HuH-7.5 (cell line): Measurements from ENCODE around the gene ZNF385B.

Source experiments
- DNase-seq: peaks from one replicate; pipeline ENCODE4 v3.0.0; 2011; ENCODE audit warnings: low spot score

ZNF385B gene

GRCh38 chr2:179622635-179623300 lies 238.6 kb downstream of the ZNF385B start:
- DNase-seq = no peak

DNA sequence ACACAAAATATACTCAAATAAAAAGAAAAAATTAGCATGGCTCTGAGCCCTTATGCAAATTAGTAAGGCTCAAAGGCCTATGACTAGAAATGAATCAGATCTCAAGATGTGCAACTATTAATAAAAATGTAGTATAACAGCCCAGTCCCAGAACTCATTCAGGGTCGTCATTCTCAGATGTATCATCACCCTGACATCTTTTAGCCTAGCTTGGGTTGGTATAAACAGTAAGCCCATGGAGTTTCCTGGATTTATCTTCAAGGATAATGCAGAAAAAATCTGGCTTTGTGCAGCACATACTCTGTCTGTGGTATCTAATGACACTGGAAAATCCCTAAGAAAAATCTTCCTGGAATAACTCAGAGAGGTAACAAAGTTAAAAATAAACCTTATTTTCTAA lies 239.3 kb downstream of the ZNF385B start:
- DNase-seq = no peak

GRCh38 chr2:179619947-179620467 lies 241.4 kb downstream of the ZNF385B start:
- no peak for DNase-seq

GRCh38 chr2:179614121-179614520 lies 247.3 kb downstream of the ZNF385B start:
- DNase-seq = no peak

GRCh38 chr2:179613701-179614100 lies 247.7 kb downstream of the ZNF385B start:
- DNase-seq = no peak

- DNase-seq = no peak
These were observed 248.1 kb downstream of the ZNF385B start for GRCh38 chr2:179613299-179613651.

GRCh38 chr2:179612591-179613298 lies 248.7 kb downstream of the ZNF385B start:
- no peak for DNase-seq

- no peak for DNase-seq
These were observed 249.3 kb downstream of the ZNF385B start for GRCh38 chr2:179612108-179612507.

- no peak for DNase-seq
These were observed 255.3 kb downstream of the ZNF385B start for GRCh38 chr2:179606141-179606540.

- no peak for DNase-seq
These were observed 256.1 kb downstream of the ZNF385B start for GRCh38 chr2:179605341-179605740.

DNA sequence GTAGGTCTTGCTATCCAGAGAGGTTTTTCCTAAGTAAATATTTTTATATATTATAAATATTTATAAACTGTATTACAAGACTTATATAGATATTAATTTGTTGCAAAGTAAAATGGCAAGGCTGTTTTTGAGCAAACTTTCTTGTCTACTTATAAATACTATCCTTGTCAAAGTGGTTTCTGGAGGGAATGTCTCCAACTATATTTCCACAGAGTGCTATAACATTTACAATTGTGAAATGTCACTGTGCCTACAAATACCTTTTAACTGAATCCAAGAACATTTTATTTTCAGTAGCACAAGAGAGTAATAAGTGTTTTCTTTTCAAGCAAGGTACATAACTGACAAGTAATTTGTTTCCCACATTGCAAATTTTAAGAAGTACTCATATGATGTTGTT lies 256.8 kb downstream of the ZNF385B start:
- DNase-seq = no peak

- no peak for DNase-seq
These were observed 259.0 kb downstream of the ZNF385B start for GRCh38 chr2:179602452-179602851.

DNA sequence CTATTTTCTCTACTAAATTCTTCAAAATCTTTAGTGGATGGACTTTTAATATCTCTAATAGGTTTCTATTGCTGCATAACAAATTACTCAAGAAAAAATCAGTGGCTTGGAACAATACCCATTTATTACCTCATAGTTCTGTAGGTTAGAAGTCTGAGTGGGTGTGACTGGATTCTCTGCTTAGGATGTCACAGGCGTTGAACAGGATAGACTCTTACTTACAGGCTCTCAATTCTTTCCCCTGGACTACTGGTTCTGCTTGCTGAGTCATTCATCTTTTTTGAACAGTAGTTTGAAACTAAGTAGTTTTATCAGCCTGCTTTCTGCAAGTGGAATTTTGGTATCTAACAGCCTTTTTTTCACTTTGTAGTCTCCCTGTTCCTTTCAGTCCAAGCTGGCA lies 265.4 kb downstream of the ZNF385B start:
- no peak for DNase-seq

- no peak for DNase-seq
These were observed 266.1 kb downstream of the ZNF385B start for GRCh38 chr2:179595284-179595683.

- no peak for DNase-seq
These were observed 266.9 kb downstream of the ZNF385B start for GRCh38 chr2:179594268-179595112.

DNA sequence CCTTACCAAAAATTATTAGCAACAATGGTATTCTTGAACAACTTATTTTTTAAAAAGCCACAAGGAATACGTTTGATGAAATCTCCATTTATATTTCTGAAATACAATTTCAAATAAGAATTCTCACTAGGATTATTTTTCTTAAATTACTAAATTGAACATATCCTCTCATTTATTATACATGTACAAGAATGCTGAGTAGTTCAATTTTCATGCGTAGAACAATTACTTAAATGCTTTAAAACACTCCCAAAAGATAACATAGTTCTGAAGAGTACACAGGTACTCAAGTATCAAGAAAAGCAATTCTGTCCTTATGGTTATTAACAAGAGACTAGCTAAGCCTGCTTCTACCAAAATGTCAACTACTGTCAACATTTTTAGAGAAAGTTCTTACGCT lies 268.1 kb downstream of the ZNF385B start:
- no peak for DNase-seq

DNA sequence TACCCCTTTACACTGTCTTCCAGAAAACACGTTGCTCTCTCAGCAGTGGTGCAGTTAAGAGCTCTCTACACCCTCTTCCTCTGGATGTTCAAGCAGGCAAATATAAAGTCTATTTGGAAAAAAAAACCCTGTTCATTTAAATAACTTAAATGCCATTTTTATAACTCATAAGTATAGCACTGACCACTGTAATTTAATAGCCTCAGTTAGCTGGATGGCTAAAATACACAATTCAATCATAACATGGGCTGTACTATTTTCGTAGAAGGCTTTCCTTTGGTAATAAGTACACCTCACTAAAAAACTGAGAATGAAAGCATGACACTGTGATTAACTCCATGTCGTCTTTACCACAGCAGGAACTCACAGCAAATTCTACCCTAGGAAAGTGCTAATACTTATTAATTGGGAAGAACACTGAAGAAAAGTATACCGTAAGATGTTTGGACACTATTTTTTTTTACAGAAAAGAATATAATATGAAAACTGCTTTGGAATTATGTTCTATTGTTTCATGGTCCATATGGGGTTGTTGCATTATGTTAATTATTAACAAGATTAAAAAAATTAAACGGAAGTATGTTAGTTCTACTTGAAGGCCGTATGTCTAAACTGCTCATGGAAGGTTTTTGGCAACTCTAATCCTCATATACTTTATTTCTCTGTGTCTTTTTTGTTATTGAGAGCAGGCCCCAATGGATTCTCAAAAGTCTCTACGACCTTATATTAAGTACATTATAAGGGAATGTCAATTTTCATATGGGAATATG lies 269.1 kb downstream of the ZNF385B start:
- DNase-seq = no peak

DNA sequence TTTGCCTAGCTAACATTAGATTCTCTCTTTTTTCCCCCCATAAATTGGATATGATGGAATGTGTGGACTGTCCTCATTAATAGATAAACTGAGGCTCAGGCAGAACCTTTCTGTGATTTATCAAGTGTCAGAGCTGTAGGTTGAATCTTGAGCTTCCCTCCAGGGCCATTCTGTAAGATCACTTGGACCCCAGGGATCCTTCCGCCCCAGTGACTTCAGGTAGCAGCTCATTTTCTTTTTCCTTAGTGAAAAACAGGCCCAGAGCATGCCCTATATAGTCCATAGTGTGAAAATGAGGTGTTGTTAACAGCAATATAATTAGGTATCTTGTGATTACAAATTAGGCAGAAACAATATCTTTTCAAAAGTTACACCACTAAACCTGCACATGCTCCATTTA lies 269.7 kb downstream of the ZNF385B start:
- no peak for DNase-seq

DNA sequence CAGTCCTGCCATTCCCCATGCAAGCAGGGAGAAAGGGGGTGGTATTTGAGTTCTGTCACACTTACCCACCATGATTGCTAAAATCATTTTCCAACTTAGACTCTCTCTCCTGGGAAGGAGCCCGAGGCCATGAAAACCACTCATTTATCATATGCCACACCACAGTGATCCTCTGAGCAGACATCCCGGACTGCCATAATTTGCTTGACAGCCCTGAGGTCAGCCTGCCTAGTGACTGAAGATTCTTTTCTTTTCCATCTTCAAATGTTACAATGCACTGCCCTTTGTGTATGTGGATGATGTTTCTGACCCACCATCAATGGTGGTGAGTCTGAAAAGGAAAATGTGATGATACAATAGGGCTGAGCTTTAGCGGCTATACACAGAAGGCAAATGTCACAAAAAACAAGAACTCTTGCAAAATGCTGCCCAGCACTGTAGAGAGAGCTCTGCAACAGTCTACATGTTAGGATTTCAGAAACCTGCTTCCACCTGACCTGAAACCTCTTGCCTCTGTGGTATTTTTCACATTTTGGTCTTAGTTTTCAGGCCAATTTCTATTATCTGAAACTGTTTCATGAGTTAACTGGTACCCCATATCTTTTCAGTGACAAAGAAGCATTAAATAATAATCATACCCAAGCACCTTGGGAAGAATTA lies 272.8 kb downstream of the ZNF385B start:
- DNase-seq = no peak

- no peak for DNase-seq
These were observed 276.7 kb downstream of the ZNF385B start for GRCh38 chr2:179584760-179585159.

GRCh38 chr2:179581605-179582004 lies 279.8 kb downstream of the ZNF385B start:
- no peak for DNase-seq
